Gastroesophageal sphincter (tissue), 4 donors: ENCODE measurements around the gene INTS11. TPM values are rescaled to one million over a fixed set of nuclear protein-coding genes. Genes with fewer than 3 reads are reported as not detected.
A peak's percentile ranks its signal among the peaks of the same experiment; 100 is the strongest.

Source experiments
- ATAC-seq: fragments of 150-250 bp; one replicate; pipeline ENCODE4 v1.9.1; 2016; ENCODE audit warnings: mild to moderate bottlenecking, moderate library complexity
- H3K27ac ChIP-seq, 4 donors: fragments of 200-600 bp; sonication (generic) in 3 of 4; 1 replicate in 3 of 4; 2 replicates in 1 of 4; pipeline ENCODE4 v1.5.1; 2016 to 2019
- H3K27me3 ChIP-seq: fragments of 200-600 bp; sonication (generic); one replicate; pipeline ENCODE4 v1.5.1; 2019
- H3K36me3 ChIP-seq, 2 donors: fragments of 200-600 bp; sonication (generic); one replicate each; pipeline ENCODE4 v1.5.1; 2019; ENCODE audit warnings: control low read depth in 1 of 2
- H3K4me1 ChIP-seq, 3 donors: fragments of 200-600 bp; sonication (generic); 1 replicate in 2 of 3; 2 replicates in 1 of 3; pipeline ENCODE4 v1.5.1; 2016 to 2019; ENCODE audit warnings: control low read depth in 2 of 3
- H3K4me3 ChIP-seq, 2 donors: fragments of 200-600 bp; sonication (generic); one replicate each; pipeline ENCODE4 v1.5.1; 2019; ENCODE audit warnings: mild to moderate bottlenecking in 1 of 2, moderate library complexity in 1 of 2
- H3K9me3 ChIP-seq, 3 donors: fragments of 200-600 bp; sonication (generic); one replicate each; pipeline ENCODE4 v1.5.1; 2017 to 2019; ENCODE audit warnings: control low read depth in 2 of 3
- EP300 ChIP-seq: sonication (generic); formaldehyde crosslinking; IDR thresholded peaks from one replicate; pipeline ENCODE4 v1.6.1; 2017; ENCODE audit warnings: antibody characterized with exemption, mild to moderate bottlenecking
- POLR2A ChIP-seq, 2 donors: fragments of 450-650 bp; IDR thresholded peaks; one replicate each; pipeline ENCODE4 v1.6.1; 2017; ENCODE audit warnings: antibody characterized with exemption in 2 of 2, mild to moderate bottlenecking in 2 of 2, moderate library complexity in 1 of 2
- POLR2AphosphoS5 ChIP-seq: sonication (generic); formaldehyde crosslinking; IDR thresholded peaks from one replicate; pipeline ENCODE4 v1.6.1; 2017; ENCODE audit warnings: antibody characterized with exemption
- WGBS, 2 donors: methylation state at CpG; one replicate each; pipeline ENCODE4 v1.1.5; 2018; ENCODE audit warnings: low coverage in 1 of 2; 5-methylcytosine and 5-hydroxymethylcytosine counted together
- total RNA-seq, 4 donors: library from RNA; depleted of rRNA; stranded (reverse); fragments of >200 nt; gene quantifications; one replicate each; pipeline ENCODE4 v1.1.0, GENCODE V29; 2016
- TF ChIP-seq, protein P1 (sequence below), 4 experiments: fragments of 200-600 bp in 2 of 4; fragments of 450-650 bp in 2 of 4; sonication (generic) in 1 of 4; IDR thresholded peaks; one replicate each; pipeline ENCODE4 v1.5.1; 2017 to 2019; ENCODE audit warnings: antibody characterized with exemption in 4 of 4, mild to moderate bottlenecking in 2 of 4, moderate library complexity in 2 of 4

INTS11 gene
- total RNA-seq, 4 donors from 2014 or later: 62.0 to 119 (median 96.4) TPM

DNA sequence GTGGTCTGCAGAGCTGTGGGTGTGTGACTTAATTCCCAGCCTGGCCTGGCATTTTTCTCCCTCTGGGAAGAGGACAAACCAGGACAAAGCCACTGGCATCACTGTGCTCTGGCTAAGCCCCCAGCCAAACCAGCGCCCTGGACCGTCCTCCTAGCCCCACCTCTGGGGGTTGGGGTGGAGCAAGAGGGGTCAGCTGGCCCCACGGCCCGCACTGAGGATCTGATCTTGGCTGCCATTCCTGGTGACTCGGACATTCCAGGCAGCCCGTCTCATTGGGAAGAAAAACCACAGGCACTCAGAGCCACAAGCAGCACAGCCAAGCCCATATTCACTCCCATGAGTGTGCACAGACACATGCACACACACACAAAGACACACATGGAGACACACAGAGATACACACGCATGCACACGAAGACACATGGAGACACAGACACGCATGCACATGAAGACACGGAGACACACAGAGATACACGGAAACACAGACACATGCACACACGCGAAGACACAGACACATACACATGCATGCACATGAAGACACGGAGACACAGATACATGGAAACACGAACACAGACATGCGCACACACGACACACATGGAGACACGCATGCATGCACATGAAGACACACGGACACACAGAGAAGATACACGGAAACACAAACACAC lies 36.2 kb upstream of the INTS11 start:
- Histone ChIP-seq H3K27me3 (peaks cover 40% of the 10 kb centered on the region), H3K4me1 (peaks cover 0 to 65% (median 9%) of the 10 kb centered on the region in 3 donors), H3K4me3 (no peak overlapping the region), H3K27ac (peak overlapping the region in 3 of 4 donors; percentile 87 to 92 (median 89)), H3K36me3 (no peaks in the 10 kb centered on the region), H3K9me3 (no peaks in the 10 kb centered on the region)
- 75 to 81% methylated on average over 8 to 14 of the region's 20 CpGs for WGBS, 2 donors
- peak; percentile 72 for ATAC-seq
- TF ChIP-seq POLR2A (IDR thresholded peaks at IDR 0.05) (no peak), POLR2AphosphoS5 (peak; percentile 21)
- TF ChIP-seq, protein P1, sequence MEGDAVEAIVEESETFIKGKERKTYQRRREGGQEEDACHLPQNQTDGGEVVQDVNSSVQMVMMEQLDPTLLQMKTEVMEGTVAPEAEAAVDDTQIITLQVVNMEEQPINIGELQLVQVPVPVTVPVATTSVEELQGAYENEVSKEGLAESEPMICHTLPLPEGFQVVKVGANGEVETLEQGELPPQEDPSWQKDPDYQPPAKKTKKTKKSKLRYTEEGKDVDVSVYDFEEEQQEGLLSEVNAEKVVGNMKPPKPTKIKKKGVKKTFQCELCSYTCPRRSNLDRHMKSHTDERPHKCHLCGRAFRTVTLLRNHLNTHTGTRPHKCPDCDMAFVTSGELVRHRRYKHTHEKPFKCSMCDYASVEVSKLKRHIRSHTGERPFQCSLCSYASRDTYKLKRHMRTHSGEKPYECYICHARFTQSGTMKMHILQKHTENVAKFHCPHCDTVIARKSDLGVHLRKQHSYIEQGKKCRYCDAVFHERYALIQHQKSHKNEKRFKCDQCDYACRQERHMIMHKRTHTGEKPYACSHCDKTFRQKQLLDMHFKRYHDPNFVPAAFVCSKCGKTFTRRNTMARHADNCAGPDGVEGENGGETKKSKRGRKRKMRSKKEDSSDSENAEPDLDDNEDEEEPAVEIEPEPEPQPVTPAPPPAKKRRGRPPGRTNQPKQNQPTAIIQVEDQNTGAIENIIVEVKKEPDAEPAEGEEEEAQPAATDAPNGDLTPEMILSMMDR (IDR thresholded peaks at IDR 0.05): no peak

DNA sequence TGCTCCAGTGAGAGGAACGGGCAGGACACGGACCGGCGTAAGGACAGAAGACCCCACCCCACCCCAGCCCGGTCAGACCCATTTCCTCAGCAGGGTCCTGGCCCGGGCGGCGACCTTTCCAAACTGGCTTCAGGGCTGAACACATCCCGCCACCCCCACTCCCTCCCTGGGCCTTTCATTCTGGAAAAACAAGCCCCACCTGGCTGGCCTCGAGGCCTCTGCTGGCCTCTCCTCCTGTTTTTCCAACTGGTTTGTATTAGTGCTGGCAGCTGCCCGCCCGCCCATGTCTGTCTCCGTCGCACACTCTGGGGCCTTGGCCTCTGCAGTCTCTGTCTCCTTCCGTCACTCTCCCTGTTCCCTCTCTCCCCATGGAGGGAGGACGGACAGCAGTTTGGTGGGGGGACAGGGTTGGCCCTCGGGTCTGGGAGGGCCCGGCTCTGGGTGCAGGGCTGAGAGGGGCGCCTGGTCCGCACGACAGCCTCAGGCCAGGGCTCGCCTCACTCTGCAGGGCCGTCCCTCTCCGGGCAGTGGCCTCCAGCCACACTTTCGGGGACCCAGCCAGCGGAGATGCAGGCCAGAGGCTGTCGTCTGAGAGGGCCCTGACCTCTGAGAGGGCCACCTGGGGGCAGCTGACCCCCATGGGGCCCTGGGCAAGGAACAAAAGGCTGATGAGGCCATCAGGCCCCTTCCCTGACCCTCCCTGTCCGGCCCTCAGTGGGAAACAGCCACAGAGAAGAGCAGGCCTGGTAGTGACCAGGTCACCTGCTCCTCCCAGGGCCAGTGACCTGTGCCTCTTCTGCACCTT lies 35.4 kb upstream of the INTS11 start:
- peak; percentile 13 for ATAC-seq
- Histone ChIP-seq H3K4me1 (peaks cover 0 to 73% (median 17%) of the 10 kb centered on the region in 3 donors), H3K36me3 (no peaks in the 10 kb centered on the region), H3K9me3 (no peaks in the 10 kb centered on the region), H3K27me3 (peaks cover 48% of the 10 kb centered on the region), H3K27ac (peak overlapping the region; percentile 16 to 92 (median 88)), H3K4me3 (no peak overlapping the region)
- 13% methylated on average over 4 of the region's 28 CpGs; no CpG with 5 or more reads in 1 of the 2 donors for WGBS, 2 donors
- TF ChIP-seq EP300: no peak
- TF ChIP-seq, protein P1 (IDR thresholded peaks at IDR 0.05): no peak
- TF ChIP-seq POLR2AphosphoS5: no peak
- TF ChIP-seq POLR2A (IDR thresholded peaks at IDR 0.05): no peak

DNA sequence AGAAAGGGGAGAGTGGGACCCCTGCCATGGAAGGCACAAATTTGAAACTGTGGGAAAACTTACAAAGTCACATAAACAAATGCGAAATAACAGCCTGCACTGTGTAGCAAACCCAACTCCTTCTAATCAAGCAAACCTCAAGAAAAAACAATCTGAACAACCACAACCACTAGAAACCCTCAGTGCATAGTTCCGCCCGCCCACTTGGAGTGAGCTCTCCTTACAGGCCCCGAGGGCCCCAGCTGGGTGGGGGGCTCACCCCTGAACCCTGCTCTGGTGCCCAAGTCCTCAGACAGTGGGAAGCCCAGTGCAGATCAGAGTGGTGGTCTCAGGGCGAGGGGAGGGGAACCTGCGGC lies 34.8 kb upstream of the INTS11 start:
- 20 to 49% methylated on average over 1 to 2 of the region's 6 CpGs for WGBS, 2 donors
- Histone ChIP-seq H3K4me3 (no peak overlapping the region), H3K9me3 (no peaks in the 10 kb centered on the region), H3K36me3 (peaks cover 0 to 3% of the 10 kb centered on the region in 2 donors), H3K27me3 (peaks cover 54% of the 10 kb centered on the region), H3K4me1 (peaks cover 0 to 79% (median 20%) of the 10 kb centered on the region in 3 donors), H3K27ac (peak overlapping the region in 3 of 4 donors; percentile 87 to 92 (median 89))
- TF ChIP-seq EP300: no peak
- TF ChIP-seq POLR2A (IDR thresholded peaks at IDR 0.05): no peak
- no peak for TF ChIP-seq POLR2AphosphoS5
- TF ChIP-seq, protein P1 (IDR thresholded peaks at IDR 0.05): no peak
- no peak for ATAC-seq

DNA sequence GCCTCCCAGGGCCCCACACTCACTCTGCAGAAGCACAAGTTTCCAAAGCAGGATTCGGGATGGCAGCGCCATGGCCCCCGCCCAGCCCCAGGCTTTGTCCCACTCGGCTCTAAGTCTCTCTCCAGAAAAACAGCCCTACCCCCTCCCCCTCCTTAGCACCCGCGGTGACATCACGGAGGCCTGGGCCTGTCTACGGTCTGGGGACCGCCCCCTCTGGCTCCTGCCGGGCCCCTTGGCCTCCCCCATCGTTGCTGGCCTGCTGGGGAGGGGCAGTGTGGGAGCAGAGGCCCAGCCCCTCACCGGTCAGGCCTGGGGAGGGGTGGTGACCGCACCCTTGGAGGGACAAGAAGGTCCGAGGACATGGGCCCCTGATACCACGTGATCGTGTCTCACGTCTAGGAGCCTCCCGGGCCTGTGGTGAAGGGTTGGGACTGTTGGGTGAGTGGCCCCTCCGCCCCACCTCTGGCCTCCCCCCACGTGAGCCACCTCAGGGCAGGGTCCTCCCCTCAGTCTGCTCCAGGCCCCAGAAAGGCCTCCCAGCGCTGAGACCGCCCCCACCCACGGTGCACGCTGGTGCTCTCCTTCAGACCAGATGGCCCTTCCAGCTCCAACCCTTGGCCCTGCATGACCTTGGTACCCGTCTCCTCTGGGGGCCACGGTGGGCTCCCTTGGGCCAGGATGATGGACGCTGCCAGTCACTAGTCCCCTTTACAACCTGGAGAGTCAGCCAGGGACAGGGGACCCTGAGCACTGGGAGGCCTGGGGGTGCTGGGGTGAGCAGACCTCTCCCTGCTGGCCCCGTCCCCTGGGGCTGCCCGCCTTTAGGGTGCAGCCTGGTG lies 34.2 kb upstream of the INTS11 start, which contains the start of gene MXRA8:
Gene MXRA8, minus strand, starts transcription at position 123 of the 839 bp plus-strand sequence. Its CDS starts 51 bp downstream, at position 72.
- Histone ChIP-seq H3K4me3 (peak within 1 kb of the TSS; percentile 28 to 63), H3K27ac (peak within 1 kb of the TSS; percentile 41 to 92 (median 88)), H3K9me3 (no peaks in the 10 kb centered on the region), H3K4me1 (peaks cover 0 to 85% (median 20%) of the 10 kb centered on the region in 3 donors), H3K36me3 (peaks cover 0 to 10% of the 10 kb centered on the region in 2 donors), H3K27me3 (peaks cover 60% of the 10 kb centered on the region)
- peak; percentile 78 for ATAC-seq
- TF ChIP-seq POLR2AphosphoS5: peak; percentile 28
- peak in 1 of 2 donors; percentile 30 for TF ChIP-seq POLR2A (IDR thresholded peaks at IDR 0.05)
- TF ChIP-seq EP300: no peak
- TF ChIP-seq, protein P1 (IDR thresholded peaks at IDR 0.05): no peak
- WGBS, 2 donors: 46% methylated on average over 2 of the region's 29 CpGs; no CpG with 5 or more reads in 1 of the 2 donors
